ENCODE measurements around the gene ROBO1. TPM values are rescaled to one million over a fixed set of nuclear protein-coding genes. Genes with fewer than 3 reads are reported as not detected.

ROBO1 gene
- total and polyA plus RNA-seq, 2 of the 13 experiments (the other 11 are each of a cell fraction or from before 2014, with no cell fraction given) = 52.2 to 71.0 TPM

DNA sequence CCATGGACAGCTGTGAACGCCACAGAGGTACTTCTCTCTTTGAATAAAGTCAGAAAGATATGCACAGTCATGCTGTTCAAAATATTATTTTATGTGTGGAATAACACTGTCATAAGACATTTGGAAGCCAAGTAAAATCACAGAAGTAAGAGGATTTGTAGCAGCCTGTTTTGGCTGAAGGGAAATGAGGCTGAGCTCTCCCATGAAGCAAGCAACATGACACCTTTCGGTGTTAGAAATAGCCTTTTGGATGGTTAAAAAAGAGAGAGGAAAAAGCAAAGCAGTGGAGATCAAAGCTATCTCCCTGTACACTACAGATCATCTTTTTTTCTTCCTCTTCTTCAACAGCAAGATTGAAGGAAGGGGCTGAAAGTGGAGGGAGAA is 755.3 kb downstream of the ROBO1 start:
- CTCF ChIA-PET (ENCODE audit: low intra/inter-chr PET ratio, low total read pairs) = no interaction called here
- TF ChIP-seq CCAR2 (optimal IDR thresholded peaks at IDR 0.05; ENCODE audit: low read depth, low read length) (no peak), NFE2L2 (IDR thresholded peaks at IDR 0.05; ENCODE audit: low read length) (peak; percentile 13; the same call in 1 of the 2 replicates)
- Histone ChIP-seq H3K9ac (ENCODE audit: insufficient read depth, low read depth, low read length) (0 out of 2 replicates have a peak overlapping the region, but pooled peaks have one; percentile 1), H3K36me3 (replicated peaks in 1 of 2; ENCODE audit: control insufficient read depth in 1 of 2, insufficient read depth in 2 of 2, low read length in 2 of 2) (peaks cover 0 to 2% of the 10 kb centered on the region in 2 experiments; a peak in 2 of 5 replicates), H3K27me3 (ENCODE audit: control insufficient read depth in 1 of 2, insufficient read depth in 2 of 2, low read length in 2 of 2) (no peaks in the 10 kb centered on the region; a peak in 1 of 5 replicates), H3K4me3 (replicated peaks in 1 of 3; ENCODE audit: insufficient read depth in 1 of 3, low read depth in 2 of 3, low read length in 3 of 3) (no peak overlapping the region; a peak in 1 of 6 replicates), H3K4me2 (ENCODE audit: low read depth, low read length) (peak overlapping the region; percentile 82), H3K4me1 (ENCODE audit: insufficient read depth, low read length) (peaks cover 57% of the 10 kb centered on the region), H2AFZ (ENCODE audit: low read length) (no peak overlapping the region), H3K79me2 (ENCODE audit: insufficient read depth, low read length) (peaks cover 99% of the 10 kb centered on the region), H3K27ac (ENCODE audit: extremely low read length, insufficient read depth, low read length) (no peak overlapping the region), H3K9me3 (ENCODE audit: low read length) (no peaks in the 10 kb centered on the region), H4K20me1 (ENCODE audit: insufficient read depth, low read length) (peaks cover 20% of the 10 kb centered on the region)
- FAIRE-seq (no peak), ATAC-seq (no peak), DNase-seq (ENCODE audit: low spot score) (no peak)
- in situ Hi-C loops (cut with HindIII; ENCODE audit: extremely low pct_ligation_motif_present, low pct_unique_long_range_greater_than_20kb) (no loop called here), intact Hi-C loops (cut with micrococcal nuclease; ENCODE audit: unreplicated experiment) (no loop called here)
- BruUV-seq (replicated peaks) = no TSS peak
- 94% methylated on average over 2 of the region's 2 CpGs for WGBS (ENCODE audit: low lambda C conversion rate)
- POLR2A ChIA-PET = no interaction called here

- intact Hi-C loops (cut with micrococcal nuclease; ENCODE audit: unreplicated experiment) = no loop called here
- in situ Hi-C loops (cut with HindIII; ENCODE audit: extremely low pct_ligation_motif_present, low pct_unique_long_range_greater_than_20kb) = no loop called here
- no peak overlapping the region for H2AFZ ChIP-seq (ENCODE audit: low read length)
- no peak overlapping the region for H3K9ac ChIP-seq (ENCODE audit: insufficient read depth, low read depth, low read length)
- H3K27me3 ChIP-seq (ENCODE audit: control insufficient read depth in 1 of 2, insufficient read depth in 2 of 2, low read length in 2 of 2) = no peaks in the 10 kb centered on the region
- H3K4me1 ChIP-seq (ENCODE audit: insufficient read depth, low read length) = peaks cover 63% of the 10 kb centered on the region
- no TSS peak for BruUV-seq (replicated peaks)
- no peak overlapping the region for H3K4me3 ChIP-seq (replicated peaks in 1 of 3; ENCODE audit: insufficient read depth in 1 of 3, low read depth in 2 of 3, low read length in 3 of 3)
- 0 out of 2 replicates have a peak, but pooled peaks have one; percentile 26 for TF ChIP-seq RBFOX2 (IDR thresholded peaks at IDR 0.05; ENCODE audit: low read depth, low read length)
- TF ChIP-seq, protein P1, sequence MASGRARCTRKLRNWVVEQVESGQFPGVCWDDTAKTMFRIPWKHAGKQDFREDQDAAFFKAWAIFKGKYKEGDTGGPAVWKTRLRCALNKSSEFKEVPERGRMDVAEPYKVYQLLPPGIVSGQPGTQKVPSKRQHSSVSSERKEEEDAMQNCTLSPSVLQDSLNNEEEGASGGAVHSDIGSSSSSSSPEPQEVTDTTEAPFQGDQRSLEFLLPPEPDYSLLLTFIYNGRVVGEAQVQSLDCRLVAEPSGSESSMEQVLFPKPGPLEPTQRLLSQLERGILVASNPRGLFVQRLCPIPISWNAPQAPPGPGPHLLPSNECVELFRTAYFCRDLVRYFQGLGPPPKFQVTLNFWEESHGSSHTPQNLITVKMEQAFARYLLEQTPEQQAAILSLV (CRISPR knock-in tag; IDR thresholded peaks at IDR 0.05; ENCODE audit: borderline replicate concordance) = no peak
- H3K79me2 ChIP-seq (ENCODE audit: insufficient read depth, low read length) = peaks cover 99% of the 10 kb centered on the region
- peak overlapping the region; percentile 82 for H3K4me2 ChIP-seq (ENCODE audit: low read depth, low read length)
- no peak for ATAC-seq
- ChIA-PET POLR2A (no interaction called here), CTCF (ENCODE audit: low intra/inter-chr PET ratio, low total read pairs) (no interaction called here)
- peaks cover 0 to 2% of the 10 kb centered on the region in 2 experiments; a peak in 2 of 5 replicates for H3K36me3 ChIP-seq (replicated peaks in 1 of 2; ENCODE audit: control insufficient read depth in 1 of 2, insufficient read depth in 2 of 2, low read length in 2 of 2)
- WGBS (ENCODE audit: low lambda C conversion rate) = 80% methylated on average over 5 of the region's 5 CpGs
- FAIRE-seq = no peak
- DNase-seq (ENCODE audit: low spot score) = no peak
- H4K20me1 ChIP-seq (ENCODE audit: insufficient read depth, low read length) = peaks cover 20% of the 10 kb centered on the region
- H3K9me3 ChIP-seq (ENCODE audit: low read length) = no peaks in the 10 kb centered on the region
- H3K27ac ChIP-seq (ENCODE audit: extremely low read length, insufficient read depth, low read length) = peak overlapping the region; percentile 5
Measured at GRCh38 chr3:79011821-79012529, 755.8 kb downstream of the ROBO1 start.
